ENCODE measurements around the gene ALLC. TPM values are rescaled to one million over a fixed set of nuclear protein-coding genes. Genes with fewer than 3 reads are reported as not detected.

The ALLC gene
- total and polyA plus RNA-seq, 2 donors (not counting 1 experiment from before 2014, with no cell fraction given): not detected

DNA sequence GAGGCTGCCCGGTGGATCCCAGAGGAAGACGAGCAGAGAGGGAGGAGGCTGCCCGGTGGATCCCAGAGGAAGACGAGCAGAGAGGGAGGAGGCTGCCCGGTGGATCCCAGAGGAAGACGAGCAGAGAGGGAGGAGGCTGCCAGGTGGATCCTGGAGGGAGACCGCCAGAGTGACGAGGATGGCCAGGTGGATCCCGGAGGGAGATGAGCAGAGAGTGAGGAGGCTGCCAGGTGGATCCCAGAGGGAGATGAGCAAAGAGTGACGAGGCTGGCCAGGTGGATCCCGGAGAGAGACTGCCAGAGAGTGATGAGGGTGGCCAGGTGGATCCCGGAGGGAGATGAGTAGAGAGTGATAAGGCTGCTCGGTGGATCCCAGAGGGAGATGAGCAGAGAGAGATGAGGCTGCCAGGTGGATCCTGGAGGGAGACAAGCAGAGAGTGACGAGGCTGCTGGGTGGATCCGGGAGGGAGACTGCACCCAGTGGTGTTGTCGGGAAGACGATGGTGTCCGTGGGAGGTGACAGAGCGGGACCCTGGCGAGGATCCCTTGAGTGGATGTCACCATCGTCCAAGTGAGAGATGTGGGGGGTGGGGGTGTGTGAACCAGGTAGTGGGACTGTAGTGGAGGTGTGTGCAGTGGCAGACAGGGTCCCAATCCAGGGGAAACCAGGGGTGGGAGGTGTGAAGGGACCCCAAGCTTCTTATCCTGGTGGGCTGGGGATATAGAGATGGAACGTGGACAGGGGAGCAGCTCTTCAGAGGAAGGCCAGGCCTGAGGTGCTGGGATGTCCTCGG lies 67.7 kb downstream of the ALLC start:
- Histone ChIP-seq H3K4me1 (ENCODE audit: control insufficient read depth, extremely low read depth, insufficient read depth, low read length) (no peaks in the 10 kb centered on the region), H3K36me3 (ENCODE audit: control insufficient read depth, insufficient read depth, low read length) (no peaks in the 10 kb centered on the region), H3K27me3 (ENCODE audit: control insufficient read depth, insufficient read depth, low read length) (peaks cover 4% of the 10 kb centered on the region), H3K4me3 (replicated peaks in 1 of 4; ENCODE audit: control extremely low read depth in 1 of 4, insufficient read depth in 1 of 4, low read depth in 3 of 4, low read length in 4 of 4) (no peak overlapping the region), H3K9ac (ENCODE audit: insufficient read depth, low read length) (no peak overlapping the region), H3K79me2 (ENCODE audit: control insufficient read depth, insufficient read depth, low read length) (no peaks in the 10 kb centered on the region), H2AFZ (ENCODE audit: low read length) (no peak overlapping the region), H3K9me3 (ENCODE audit: control insufficient read depth, insufficient read depth, low read depth, low read length) (no peaks in the 10 kb centered on the region), H3K27ac (ENCODE audit: insufficient read depth, low read length) (no peak overlapping the region), H3K4me2 (ENCODE audit: extremely low read depth, insufficient read depth, low read length) (no peak overlapping the region), H4K20me1 (ENCODE audit: control insufficient read depth, extremely low read depth, insufficient read depth, low read length) (no peaks in the 10 kb centered on the region)
- no peak for DNase-seq (ENCODE audit: low read depth in 2 of 2)
- TF ChIP-seq EZH2 (IDR thresholded peaks at IDR 0.05; ENCODE audit: low read length, missing control alignments): no peak
- TF ChIP-seq, protein P1, sequence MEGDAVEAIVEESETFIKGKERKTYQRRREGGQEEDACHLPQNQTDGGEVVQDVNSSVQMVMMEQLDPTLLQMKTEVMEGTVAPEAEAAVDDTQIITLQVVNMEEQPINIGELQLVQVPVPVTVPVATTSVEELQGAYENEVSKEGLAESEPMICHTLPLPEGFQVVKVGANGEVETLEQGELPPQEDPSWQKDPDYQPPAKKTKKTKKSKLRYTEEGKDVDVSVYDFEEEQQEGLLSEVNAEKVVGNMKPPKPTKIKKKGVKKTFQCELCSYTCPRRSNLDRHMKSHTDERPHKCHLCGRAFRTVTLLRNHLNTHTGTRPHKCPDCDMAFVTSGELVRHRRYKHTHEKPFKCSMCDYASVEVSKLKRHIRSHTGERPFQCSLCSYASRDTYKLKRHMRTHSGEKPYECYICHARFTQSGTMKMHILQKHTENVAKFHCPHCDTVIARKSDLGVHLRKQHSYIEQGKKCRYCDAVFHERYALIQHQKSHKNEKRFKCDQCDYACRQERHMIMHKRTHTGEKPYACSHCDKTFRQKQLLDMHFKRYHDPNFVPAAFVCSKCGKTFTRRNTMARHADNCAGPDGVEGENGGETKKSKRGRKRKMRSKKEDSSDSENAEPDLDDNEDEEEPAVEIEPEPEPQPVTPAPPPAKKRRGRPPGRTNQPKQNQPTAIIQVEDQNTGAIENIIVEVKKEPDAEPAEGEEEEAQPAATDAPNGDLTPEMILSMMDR (conservative IDR thresholded peaks at IDR 0.05 in 1 of 2, IDR thresholded peaks at IDR 0.05 in 1 of 2; ENCODE audit: low read depth in 1 of 2, low read length in 2 of 2): no peak

DNA sequence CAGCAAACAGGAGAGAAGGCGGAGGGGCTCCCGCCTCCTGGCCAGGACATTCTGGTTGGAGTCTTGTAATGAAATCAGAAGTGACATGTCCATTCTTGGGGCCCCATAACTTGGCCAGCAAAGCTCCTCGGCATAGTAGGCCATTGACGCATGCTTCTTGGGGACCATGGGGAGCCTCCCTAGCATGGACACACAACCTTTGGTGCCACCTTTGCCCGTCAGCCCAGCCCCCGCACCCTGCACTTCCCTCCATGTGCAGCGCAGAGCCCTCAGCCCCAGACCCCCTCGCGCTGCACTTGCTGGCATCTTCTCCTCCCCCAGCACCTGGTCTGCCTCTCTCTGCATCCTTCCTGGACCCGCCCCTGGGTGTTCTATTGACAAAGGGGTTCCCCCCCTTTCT lies 68.5 kb downstream of the ALLC start:
- peaks cover 4% of the 10 kb centered on the region for H3K27me3 ChIP-seq (ENCODE audit: control insufficient read depth, insufficient read depth, low read length)
- H3K9ac ChIP-seq (ENCODE audit: insufficient read depth, low read length): no peak overlapping the region
- H3K27ac ChIP-seq (ENCODE audit: insufficient read depth, low read length): no peak overlapping the region
- H3K4me2 ChIP-seq (ENCODE audit: extremely low read depth, insufficient read depth, low read length): no peak overlapping the region
- no peak for DNase-seq (ENCODE audit: low read depth in 2 of 2)
- no peak overlapping the region for H2AFZ ChIP-seq (ENCODE audit: low read length)
- no peak for TF ChIP-seq EZH2 (IDR thresholded peaks at IDR 0.05; ENCODE audit: low read length, missing control alignments)
- TF ChIP-seq, protein P1 (conservative IDR thresholded peaks at IDR 0.05 in 1 of 2, IDR thresholded peaks at IDR 0.05 in 1 of 2; ENCODE audit: low read depth in 1 of 2, low read length in 2 of 2): no peak
- H3K79me2 ChIP-seq (ENCODE audit: control insufficient read depth, insufficient read depth, low read length): no peaks in the 10 kb centered on the region
- no peaks in the 10 kb centered on the region for H3K9me3 ChIP-seq (ENCODE audit: control insufficient read depth, insufficient read depth, low read depth, low read length)
- H4K20me1 ChIP-seq (ENCODE audit: control insufficient read depth, extremely low read depth, insufficient read depth, low read length): no peaks in the 10 kb centered on the region
- no peak overlapping the region for H3K4me3 ChIP-seq (replicated peaks in 1 of 4; ENCODE audit: control extremely low read depth in 1 of 4, insufficient read depth in 1 of 4, low read depth in 3 of 4, low read length in 4 of 4)
- no peaks in the 10 kb centered on the region for H3K36me3 ChIP-seq (ENCODE audit: control insufficient read depth, insufficient read depth, low read length)
- H3K4me1 ChIP-seq (ENCODE audit: control insufficient read depth, extremely low read depth, insufficient read depth, low read length): no peaks in the 10 kb centered on the region

GRCh38 chr2:3727397-3728045 lies 69.5 kb downstream of the ALLC start:
- no peak overlapping the region for H3K9ac ChIP-seq (ENCODE audit: insufficient read depth, low read length)
- no peak overlapping the region for H2AFZ ChIP-seq (ENCODE audit: low read length)

More at GRCh38 chr2:3727397-3728045, 69.5 kb downstream of the ALLC start:
- no peak for TF ChIP-seq EZH2 (IDR thresholded peaks at IDR 0.05; ENCODE audit: low read length, missing control alignments)
- TF ChIP-seq, protein P1 (conservative IDR thresholded peaks at IDR 0.05 in 1 of 2, IDR thresholded peaks at IDR 0.05 in 1 of 2; ENCODE audit: low read depth in 1 of 2, low read length in 2 of 2): no peak
- H3K79me2 ChIP-seq (ENCODE audit: control insufficient read depth, insufficient read depth, low read length): no peaks in the 10 kb centered on the region
- no peak for DNase-seq (ENCODE audit: low read depth in 2 of 2)
- no peaks in the 10 kb centered on the region for H4K20me1 ChIP-seq (ENCODE audit: control insufficient read depth, extremely low read depth, insufficient read depth, low read length)
- no peaks in the 10 kb centered on the region for H3K9me3 ChIP-seq (ENCODE audit: control insufficient read depth, insufficient read depth, low read depth, low read length)
- H3K27ac ChIP-seq (ENCODE audit: insufficient read depth, low read length): no peak overlapping the region
- H3K4me3 ChIP-seq (replicated peaks in 1 of 4; ENCODE audit: control extremely low read depth in 1 of 4, insufficient read depth in 1 of 4, low read depth in 3 of 4, low read length in 4 of 4): no peak overlapping the region
- no peaks in the 10 kb centered on the region for H3K36me3 ChIP-seq (ENCODE audit: control insufficient read depth, insufficient read depth, low read length)
- no peak overlapping the region for H3K4me2 ChIP-seq (ENCODE audit: extremely low read depth, insufficient read depth, low read length)
- no peaks in the 10 kb centered on the region for H3K4me1 ChIP-seq (ENCODE audit: control insufficient read depth, extremely low read depth, insufficient read depth, low read length)
- peaks cover 4% of the 10 kb centered on the region for H3K27me3 ChIP-seq (ENCODE audit: control insufficient read depth, insufficient read depth, low read length)
